Nucleus accumbens (tissue), 56 donors: ENCODE measurements around the gene NR2F1-AS1.
A peak's percentile ranks its signal among the peaks of the same experiment; 100 is the strongest.

Source experiments
- DNase-seq, 56 donors: peaks; one replicate each; lab custom pipeline; 2025; lab: John Stamatoyannopoulos, UW

The NR2F1-AS1 gene

GRCh38 chr5:93591323-93591945, 10.4 kb upstream of the NR2F1-AS1 start:
- no peak for DNase-seq

DNA sequence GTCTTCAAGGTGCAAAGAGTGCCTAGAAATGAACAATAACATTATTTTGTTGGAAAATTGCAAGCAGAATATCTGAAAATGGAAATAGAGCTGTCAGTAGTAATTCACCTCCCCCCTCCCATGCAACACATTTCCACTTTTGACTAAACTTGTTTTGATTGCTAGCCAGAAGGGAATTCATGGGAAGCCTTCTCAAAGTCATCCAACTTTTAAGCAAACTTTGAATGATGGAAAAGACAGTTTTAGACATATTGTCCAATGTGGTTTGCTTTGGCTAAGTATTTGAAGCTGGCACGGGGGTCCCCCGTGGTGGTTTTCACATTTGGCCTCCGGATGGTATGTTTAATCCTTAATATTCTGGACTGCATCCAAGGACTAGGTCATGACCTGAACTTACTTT, 9.5 kb upstream of the NR2F1-AS1 start:
- DNase-seq = no peak

DNA sequence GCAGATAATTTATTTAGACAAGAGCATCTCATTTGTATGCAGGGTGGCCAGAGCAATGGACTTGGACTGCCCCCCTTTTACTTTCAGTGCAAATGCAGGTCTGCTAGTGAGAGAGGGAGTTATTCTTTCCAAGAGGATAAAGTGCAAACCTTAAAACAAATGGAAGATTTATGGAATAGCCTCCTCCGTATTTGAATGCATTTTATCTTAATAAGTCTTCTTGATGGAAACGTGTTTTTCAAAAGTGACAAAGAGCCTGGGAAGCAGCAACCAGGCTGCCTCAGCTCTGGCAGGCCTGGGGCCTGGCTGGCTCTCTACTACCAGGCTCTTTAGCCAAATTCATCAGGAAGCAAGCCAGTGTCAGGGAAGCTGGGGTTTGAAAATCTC, 8.8 kb upstream of the NR2F1-AS1 start:
- DNase-seq = peak in 5 of 56 donors; percentile 27 to 39 (median 29)

GRCh38 chr5:93589152-93589828, 8.3 kb upstream of the NR2F1-AS1 start:
- no peak for DNase-seq

GRCh38 chr5:93588352-93589151, 7.5 kb upstream of the NR2F1-AS1 start:
- DNase-seq = peak in 7 of 56 donors; percentile 20 to 46 (median 32)

DNA sequence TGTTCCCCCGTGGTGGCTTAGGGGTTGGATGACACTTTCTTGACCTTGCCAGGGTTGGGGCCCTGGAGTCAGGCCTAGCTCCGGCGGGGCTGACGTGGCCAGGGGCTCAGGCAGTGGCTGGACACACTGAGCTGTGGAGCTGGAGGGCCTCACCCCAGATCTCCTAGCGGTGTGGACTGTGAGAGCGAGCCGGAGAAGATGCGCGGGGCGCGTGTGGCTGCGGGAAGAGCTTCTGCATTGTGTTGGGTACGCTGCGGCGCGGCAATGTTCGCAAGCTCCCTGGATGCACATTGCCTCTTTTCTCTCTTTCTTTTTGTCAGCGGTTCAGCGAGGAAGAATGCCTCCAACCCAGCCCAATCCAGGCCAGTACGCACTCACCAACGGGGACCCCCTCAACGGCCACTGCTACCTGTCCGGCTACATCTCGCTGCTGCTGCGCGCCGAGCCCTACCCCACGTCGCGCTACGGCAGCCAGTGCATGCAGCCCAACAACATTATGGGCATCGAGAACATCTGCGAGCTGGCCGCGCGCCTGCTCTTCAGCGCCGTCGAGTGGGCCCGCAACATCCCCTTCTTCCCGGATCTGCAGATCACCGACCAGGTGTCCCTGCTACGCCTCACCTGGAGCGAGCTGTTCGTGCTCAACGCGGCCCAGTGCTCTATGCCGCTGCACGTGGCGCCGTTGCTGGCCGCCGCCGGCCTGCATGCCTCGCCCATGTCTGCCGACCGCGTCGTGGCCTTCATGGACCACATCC, 6.8 kb upstream of the NR2F1-AS1 start:
- no peak for DNase-seq

DNA sequence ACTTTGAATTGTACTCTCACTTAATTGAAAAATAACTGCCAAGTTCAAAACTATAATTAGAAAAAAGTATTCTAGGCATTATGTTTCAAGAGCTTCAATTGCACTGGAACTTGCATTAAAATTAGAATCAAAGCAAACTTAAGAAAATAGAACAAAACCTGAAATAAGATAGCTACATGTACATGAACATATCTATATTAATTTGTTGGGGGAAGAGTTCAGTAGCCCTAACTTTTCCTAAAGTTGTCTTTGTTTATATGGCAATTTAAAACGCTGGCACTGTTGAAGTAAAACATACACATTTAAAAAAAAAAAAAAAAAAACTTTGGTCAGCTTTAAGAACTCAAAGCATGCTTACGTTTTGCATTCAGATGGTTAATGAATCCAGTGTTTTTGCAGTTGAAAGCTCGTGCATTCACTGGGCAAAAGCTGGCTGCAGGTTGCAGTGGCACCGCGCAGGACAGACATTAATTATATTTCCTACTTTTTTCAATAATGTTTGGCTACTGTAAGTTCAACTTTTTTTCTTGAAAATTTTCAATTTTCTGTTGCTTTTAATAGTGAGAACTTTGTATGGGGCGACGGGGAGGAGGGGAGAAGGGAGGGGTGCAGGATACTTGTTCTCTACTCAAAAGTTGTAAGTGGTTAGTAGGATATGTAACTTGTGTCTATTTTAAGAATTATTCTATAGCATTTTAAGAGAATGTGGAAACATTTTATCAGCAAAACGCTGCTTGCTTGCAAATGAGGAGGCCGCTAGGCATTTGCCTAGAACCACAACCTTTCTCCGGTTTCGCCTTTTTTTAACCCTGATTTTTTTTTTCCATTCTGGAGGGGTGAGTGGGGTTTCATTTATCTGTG, 5.9 kb upstream of the NR2F1-AS1 start:
- no peak for DNase-seq

- peak in 1 of 56 donors; percentile 11 for DNase-seq
These were observed 4.9 kb upstream of the NR2F1-AS1 start for GRCh38 chr5:93585767-93586385.

DNA sequence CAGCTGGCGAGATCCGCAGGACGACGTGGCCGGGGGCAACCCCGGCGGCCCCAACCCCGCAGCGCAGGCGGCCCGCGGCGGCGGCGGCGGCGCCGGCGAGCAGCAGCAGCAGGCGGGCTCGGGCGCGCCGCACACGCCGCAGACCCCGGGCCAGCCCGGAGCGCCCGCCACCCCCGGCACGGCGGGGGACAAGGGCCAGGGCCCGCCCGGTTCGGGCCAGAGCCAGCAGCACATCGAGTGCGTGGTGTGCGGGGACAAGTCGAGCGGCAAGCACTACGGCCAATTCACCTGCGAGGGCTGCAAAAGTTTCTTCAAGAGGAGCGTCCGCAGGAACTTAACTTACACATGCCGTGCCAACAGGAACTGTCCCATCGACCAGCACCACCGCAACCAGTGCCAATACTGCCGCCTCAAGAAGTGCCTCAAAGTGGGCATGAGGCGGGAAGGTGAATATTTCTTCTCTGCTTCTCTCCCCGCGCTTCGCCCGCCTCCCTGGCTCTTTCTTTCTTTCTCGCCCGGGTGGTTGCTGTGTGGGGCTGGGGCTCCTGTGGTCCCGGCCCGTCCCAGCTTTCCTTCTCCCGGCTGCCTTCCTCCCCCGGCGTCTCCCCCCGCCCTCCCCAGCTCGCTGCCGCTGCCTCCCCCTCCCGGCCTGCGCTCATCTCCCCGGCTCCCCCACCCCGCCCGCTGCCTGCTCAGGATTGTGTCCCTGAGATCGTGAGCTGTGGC, 4.2 kb upstream of the NR2F1-AS1 start:
- peak in 2 of 56 donors; percentile 23 to 33 for DNase-seq

DNA sequence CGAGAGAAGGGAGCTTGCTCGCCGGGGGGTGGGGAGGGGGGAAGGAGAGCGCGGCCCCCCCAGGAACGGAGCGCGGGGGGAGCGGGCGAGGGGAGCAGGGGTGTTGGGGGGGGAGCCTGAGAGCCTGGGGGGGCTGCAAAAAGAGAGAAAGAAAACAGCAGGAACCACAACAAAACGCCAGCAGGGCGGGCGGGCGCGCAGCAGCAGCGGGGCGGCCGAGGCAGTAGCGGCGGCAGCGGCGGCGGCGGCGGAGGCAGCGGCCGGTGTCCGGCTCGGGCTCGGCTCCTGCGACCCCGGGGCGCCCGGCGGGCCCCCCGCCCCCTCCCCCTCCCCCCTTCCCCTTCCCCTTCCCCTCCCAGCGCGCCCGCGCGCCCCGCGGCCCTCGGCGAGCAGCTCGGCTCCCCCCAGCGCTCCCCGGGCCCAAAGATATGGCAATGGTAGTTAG, 3.6 kb upstream of the NR2F1-AS1 start:
- peak in 4 of 56 donors; percentile 38 to 59 (median 58) for DNase-seq

DNA sequence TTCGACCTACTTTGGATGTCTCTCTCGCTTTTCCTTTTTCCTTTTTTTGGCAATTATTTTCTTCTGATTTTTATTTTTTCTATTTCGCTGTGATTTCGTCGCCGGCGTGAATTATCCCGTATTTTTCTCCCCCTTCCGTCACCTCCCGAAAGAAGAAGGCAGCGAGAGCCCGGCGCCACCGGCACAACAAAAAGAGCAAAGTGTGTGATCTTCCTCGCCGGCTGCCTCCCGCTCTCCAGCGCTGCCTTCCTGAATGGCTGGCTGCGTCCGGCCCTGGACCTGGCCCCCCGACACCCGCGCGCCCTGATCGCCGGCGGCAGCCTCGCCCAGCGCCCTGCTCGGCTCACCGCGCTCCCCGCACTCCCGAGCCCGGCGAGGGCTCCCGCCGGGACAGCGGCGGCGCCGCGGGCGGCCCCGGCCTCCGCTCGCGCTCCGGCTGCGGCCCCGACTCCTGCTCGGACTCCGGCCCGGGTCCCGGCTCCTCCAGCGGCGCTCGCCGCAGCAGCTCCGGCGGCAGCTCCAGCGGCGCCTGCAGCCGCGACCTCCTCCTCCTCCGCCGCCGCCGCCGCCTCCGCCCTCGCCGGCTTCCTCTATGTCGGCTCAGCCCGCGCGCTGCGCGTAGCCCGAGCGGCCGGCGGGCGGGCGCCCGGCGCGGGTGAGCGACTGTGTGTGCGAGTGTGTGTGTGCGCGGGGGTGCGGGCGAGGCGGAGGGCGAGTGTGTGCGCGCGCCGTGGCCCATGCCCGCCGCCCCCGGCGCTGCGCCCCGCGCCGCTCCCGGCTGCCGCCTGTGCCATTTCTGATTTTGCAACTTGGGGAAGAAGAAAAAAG, 3.0 kb upstream of the NR2F1-AS1 start:
- peak in 13 of 56 donors; percentile 25 to 61 (median 43) for DNase-seq

DNA sequence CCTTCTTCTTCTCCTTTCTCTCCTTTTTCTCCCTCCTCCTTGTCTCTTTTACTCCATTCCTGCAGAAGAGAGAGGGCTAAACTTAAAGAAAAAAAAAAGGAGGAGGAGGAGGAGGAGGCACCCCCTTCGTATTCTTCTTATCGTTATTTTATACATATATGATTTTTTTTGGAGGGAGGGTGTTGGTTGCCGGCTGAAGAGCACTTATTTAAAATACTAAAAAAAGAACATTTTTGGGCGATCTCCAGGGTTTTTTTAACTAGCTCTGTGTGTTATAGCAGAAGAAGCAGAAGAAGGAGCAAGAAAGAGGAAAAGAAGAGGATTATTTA, 2.4 kb upstream of the NR2F1-AS1 start:
- DNase-seq = no peak

DNA sequence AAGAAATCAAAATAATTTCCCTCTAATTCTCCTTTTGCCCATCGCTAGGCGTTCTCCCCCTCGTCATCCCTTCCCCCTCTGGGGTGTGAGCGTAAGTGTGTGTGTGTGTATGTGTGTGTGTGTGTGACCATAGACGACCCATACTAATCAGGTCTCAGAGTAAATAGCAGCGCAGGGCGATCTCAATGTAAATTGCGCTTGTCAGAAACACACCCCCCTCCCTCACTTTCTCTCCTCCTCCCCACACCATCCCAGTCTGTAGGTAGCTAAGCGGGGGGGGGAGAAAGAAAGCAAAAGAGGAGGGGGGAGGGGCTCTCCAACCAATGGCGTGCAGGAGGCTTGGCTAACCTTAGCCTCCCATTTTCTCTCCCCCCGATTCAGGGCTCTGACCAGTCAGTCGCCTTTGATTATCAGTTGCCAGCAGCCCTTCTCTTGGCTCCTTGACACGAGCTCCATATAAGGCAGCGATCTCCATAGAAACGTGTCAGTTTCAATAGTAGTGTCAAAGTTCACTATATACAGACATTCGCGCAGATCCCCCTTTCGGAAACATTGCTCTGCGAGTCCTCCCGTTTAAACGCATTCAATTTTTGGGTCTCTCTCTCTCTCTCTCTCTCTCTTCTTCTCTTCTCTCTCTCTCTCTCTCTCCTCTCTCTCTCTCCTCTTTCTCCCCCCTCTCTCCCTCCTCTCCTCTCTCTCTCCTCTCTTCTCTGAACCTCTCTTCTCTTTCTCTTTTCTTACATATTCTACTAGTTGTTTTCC, 1.8 kb upstream of the NR2F1-AS1 start, which contains the start of gene NR2F1:
NR2F1 (plus strand) TSS at position 546 of the 762 bp plus-strand sequence. CDS start 1,802 bp downstream, outside the sequence.
- DNase-seq = peak in 36 of 56 donors; percentile 22 to 78 (median 49)

DNA sequence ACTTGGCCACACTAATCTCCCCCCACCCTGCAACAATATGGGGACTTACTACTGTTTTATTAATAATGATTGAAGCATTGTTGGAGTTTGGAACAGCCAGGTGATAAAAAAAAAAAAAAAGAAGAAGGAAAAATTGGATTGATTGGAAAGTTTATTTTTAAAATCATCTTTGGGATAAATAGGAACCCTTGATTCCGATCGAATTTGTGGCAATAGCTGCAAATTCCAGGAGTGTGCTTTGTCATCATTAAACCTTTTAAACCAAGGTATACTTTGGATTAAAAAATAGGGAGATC, 1.1 kb upstream of the NR2F1-AS1 start:
- no peak for DNase-seq

DNA sequence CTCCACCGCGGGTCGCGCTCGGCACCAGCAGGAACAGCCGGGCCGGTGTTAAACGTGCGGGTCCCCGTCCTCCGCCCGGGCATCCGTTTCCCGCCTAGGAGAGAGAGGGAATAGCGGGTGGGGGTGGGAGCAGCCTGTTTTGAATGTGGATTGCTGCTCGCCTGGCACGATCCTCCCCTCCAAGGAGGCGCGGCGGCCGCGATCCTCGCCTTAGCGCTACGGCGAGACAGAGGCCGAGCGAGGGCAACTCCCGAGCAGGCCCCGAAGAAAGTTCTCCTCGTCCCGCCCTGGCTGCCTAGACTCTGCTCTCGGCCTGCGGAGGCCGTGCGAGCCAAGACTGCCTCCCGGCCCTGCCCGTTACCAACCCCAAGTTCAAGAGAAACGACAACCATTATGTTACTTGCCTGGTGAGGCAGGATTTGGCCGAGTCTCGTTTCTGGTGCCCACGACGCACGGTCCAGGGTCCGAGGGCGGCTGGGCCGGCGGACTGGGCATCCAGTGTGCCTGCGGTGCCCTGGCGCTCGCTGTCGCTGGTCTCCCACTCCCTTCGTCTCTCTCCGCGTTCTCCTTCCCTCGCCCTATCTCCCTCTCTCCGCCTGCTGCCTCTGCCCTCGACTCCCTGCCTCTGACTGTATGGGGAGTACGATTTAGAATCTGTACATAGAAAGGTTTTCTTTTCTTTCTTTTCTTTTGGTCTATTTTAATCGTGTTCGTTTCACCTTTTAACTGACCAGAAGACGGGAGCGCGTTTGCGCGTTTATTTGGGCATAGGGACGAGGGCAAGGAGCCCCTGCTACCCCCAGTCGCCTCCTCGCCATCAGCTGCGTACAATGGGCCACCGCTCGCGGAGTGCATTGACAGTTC, 724 bp downstream of the NR2F1-AS1 start:
- peak in 9 of 56 donors; percentile 22 to 58 (median 50) for DNase-seq

DNA sequence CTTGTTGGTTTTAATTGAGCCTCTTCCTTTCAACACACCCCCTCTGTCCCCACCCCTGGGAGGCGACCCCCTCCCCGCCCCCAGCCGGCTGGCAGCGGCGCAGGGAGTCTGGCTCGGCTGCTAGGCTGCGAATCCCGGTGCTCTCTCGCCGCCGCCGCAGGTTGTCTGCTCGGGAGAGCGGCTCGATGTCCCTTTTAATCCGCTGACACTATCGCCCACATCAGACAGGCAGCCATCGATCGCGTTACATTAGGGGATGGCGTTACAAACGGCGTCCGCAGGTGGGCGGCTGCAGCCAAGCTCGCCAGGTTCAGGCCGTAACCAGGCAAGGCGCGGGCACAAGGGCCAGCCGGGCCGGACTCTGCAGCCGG, 1.3 kb downstream of the NR2F1-AS1 start:
- DNase-seq = peak in 13 of 56 donors; percentile 30 to 62 (median 41)
